Pancreas (tissue), 10 donors: ENCODE measurements around the gene KRTAP24-1. TPM values are rescaled to one million over a fixed set of nuclear protein-coding genes. Genes with fewer than 3 reads are reported as not detected.

Source experiments
- ATAC-seq, 4 donors: fragments of 200-7000 bp; cut with Tn5 transposase; one replicate each; pipeline versions ENCODE4 v1.8.0 to v1.9.1; 2020; ENCODE audit warnings: mild to moderate bottlenecking in 4 of 4, moderate library complexity in 4 of 4
- DNase-seq, 6 donors: peaks; one replicate each; pipeline ENCODE4 v3.0.0-alpha.2; 2020
- FAIRE-seq: peaks from 2 replicates; lab custom pipeline; 2012; peaks lifted over from hg19 to GRCh38; lab: Jason Lieb, UNC
- H3K27ac ChIP-seq, 4 donors: fragments of 200-600 bp; sonication (generic); 1 replicate in 3 of 4; 2 replicates in 1 of 4; pipeline versions ENCODE4 v1.5.0 to v1.8.0; 2020
- H3K27me3 ChIP-seq, 4 donors: fragments of 200-600 bp; one replicate each; pipeline ENCODE4 v1.8.0; 2021
- H3K36me3 ChIP-seq, 3 donors: fragments of 200-600 bp; sonication (generic) in 1 of 3; one replicate each; pipeline versions ENCODE4 v1.5.0 to v1.8.0; 2020 to 2021
- H3K4me1 ChIP-seq, 3 donors: fragments of 200-600 bp; one replicate each; pipeline ENCODE4 v1.8.0; 2021
- H3K4me3 ChIP-seq, 4 donors: fragments of 200-600 bp; sonication (generic) in 2 of 4; one replicate each; pipeline versions ENCODE4 v1.5.0 to v1.8.0; 2020 to 2021
- H3K9me3 ChIP-seq, 4 donors: fragments of 200-600 bp; one replicate each; pipeline ENCODE4 v1.8.0; 2021
- WGBS, 2 donors: extraction: QIAGEN DNeasy Blood & Tissue Kit; methylation state at CpG; one replicate each; pipeline ENCODE4 v1.1.7; 2013; 5-methylcytosine and 5-hydroxymethylcytosine counted together
- intact Hi-C, 3 donors: fragments of 100-400 bp; cut with DNase I; formaldehyde crosslinking; loops; one replicate each; pipeline versions ENCODE4 v1.11.1 to v1.14.2; 2022
- polyA plus RNA-seq, 2 donors: library from polyadenylated mRNA; stranded (reverse); fragments of 200-250 nt; gene quantifications; one replicate each; pipeline ENCODE4 v1.2.3, GENCODE V29; 2013
- total RNA-seq, 6 donors: library from RNA; stranded (reverse); fragmentation: NEBNext Ultra II Directional in 4 of 6; extraction: Animal tissue kit (Norgen Biotek cat#: 25700) in 4 of 6; gene quantifications; one replicate each; pipeline versions ENCODE4 v1.2.1 to v1.2.4, GENCODE V29; 2021 to 2023
- TF ChIP-seq, protein P1 (sequence below), 4 donors: fragments of 200-600 bp; sonication (generic) in 3 of 4; IDR thresholded peaks; one replicate each; pipeline versions ENCODE4 v1.5.0 to v1.8.0; 2021; ENCODE audit warnings: antibody characterized with exemption in 4 of 4
- donor health status: healthy with polysubstance abuse.
- donor health status: DM: no; HTN: no; CAD: no; lungs with moderate emphysema.
- donor health status: DM: no; HTN: no; CAD: no.
- donor health status: control.
- donor health status: control.
- donor health status: Bipolar disorder and iron deficiency.
- donor health status: DM: yes; HTN: yes; CAD: no.
- donor health status: DM: no; HTN: no; CAD: no.
- donor health status: DM: no; HTN: no; CAD: no.
- donor health status: DM: yes; HTN: yes; CAD: no.

The KRTAP24-1 gene, protein sequence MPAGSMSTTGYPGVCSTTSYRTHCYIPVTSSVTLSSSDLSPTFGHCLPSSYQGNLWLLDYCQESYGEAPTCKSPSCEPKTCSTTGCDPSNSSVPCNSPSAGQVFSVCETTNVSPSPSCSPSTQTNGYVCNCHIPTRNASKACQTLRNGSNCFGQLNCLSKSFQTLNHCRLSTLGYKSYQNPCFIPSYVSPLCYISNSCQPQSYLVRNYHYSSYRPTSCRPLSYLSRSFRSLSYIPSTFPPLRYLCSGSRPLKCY
- total RNA-seq (not detected), polyA plus RNA-seq (not detected)

DNA sequence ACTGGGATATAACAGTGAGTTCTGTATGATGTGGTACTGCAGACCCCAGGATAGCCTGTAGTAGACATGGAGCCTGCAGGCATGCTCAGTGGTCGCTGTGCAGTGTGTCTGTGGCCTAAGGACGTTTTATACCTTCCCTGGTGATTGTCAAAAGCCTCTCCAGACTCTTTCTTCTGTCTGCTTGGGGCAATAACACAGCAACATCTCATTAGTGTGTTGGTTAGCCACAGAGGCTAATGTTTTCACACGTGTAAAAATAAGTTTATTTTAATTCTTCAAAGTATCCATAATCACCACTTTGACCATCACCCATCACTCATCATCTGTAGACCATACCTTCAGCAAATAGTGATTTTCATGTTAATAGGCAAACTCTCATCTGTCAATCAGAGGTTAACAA lies at the start of gene KRTAP24-1:
TSS of gene KRTAP24-1 (minus strand) at position 101 of the 400 bp plus-strand sequence. CDS start at position 83, 18 bp downstream.
- Histone ChIP-seq H3K4me1 (no peaks in the 10 kb centered on the region), H3K36me3 (no peaks in the 10 kb centered on the region), H3K27me3 (no peaks in the 10 kb centered on the region), H3K9me3 (no peaks in the 10 kb centered on the region), H3K4me3 (no peak within 1 kb of the TSS), H3K27ac (no peak within 1 kb of the TSS)
- WGBS, 2 donors, result 59 to 65% methylated on average over 3 of the region's 3 CpGs
- no peak for ATAC-seq
- intact Hi-C loops, result no loop called here
- no peak for DNase-seq
- TF ChIP-seq, protein P1, sequence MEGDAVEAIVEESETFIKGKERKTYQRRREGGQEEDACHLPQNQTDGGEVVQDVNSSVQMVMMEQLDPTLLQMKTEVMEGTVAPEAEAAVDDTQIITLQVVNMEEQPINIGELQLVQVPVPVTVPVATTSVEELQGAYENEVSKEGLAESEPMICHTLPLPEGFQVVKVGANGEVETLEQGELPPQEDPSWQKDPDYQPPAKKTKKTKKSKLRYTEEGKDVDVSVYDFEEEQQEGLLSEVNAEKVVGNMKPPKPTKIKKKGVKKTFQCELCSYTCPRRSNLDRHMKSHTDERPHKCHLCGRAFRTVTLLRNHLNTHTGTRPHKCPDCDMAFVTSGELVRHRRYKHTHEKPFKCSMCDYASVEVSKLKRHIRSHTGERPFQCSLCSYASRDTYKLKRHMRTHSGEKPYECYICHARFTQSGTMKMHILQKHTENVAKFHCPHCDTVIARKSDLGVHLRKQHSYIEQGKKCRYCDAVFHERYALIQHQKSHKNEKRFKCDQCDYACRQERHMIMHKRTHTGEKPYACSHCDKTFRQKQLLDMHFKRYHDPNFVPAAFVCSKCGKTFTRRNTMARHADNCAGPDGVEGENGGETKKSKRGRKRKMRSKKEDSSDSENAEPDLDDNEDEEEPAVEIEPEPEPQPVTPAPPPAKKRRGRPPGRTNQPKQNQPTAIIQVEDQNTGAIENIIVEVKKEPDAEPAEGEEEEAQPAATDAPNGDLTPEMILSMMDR (IDR thresholded peaks at IDR 0.05), result no peak
- FAIRE-seq, result no peak

DNA sequence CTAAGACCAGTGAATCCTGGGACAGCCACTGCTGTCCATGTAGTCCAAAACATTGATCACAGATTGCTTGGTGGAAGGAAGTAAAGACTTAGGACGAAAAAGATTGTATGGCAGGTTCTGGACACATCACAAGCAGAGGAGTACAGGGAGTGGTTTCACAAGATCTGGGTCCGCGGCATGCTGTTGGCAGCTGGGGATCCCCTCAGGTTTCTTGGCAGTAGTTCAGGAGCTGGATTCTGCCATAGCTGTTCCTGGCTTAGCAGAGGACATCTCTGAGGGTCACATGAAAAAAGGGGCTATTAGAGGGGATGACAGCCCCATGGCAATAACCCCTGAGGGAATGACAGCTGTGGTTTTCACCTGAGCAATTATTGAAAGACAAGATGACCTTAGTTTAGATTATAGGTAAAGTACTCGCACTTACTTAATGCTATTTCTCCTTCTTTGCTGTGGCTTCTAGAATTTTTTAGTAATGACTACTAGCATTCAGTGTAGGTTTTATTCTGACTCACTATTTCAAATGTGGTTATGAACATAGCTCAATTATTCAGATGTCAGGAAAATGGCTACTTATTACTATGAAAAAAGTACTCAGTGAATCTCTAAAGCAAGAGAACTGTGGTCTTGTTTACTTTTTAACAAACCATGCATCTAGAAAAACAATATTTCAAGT lies 46.6 kb upstream of the KRTAP24-1 start:
- no peak for ATAC-seq
- no peaks in the 10 kb centered on the region for H3K4me1 ChIP-seq
- intact Hi-C loops, result no loop called here
- 75 to 81% methylated on average over 4 of the region's 4 CpGs for WGBS, 2 donors
- H3K9me3 ChIP-seq, result no peaks in the 10 kb centered on the region
- TF ChIP-seq, protein P1 (IDR thresholded peaks at IDR 0.05), result no peak
- H3K4me3 ChIP-seq, result no peak overlapping the region
- no peaks in the 10 kb centered on the region for H3K36me3 ChIP-seq
- H3K27ac ChIP-seq, result no peak overlapping the region
- DNase-seq, result no peak
- FAIRE-seq, result no peak
- H3K27me3 ChIP-seq, result no peaks in the 10 kb centered on the region

DNA sequence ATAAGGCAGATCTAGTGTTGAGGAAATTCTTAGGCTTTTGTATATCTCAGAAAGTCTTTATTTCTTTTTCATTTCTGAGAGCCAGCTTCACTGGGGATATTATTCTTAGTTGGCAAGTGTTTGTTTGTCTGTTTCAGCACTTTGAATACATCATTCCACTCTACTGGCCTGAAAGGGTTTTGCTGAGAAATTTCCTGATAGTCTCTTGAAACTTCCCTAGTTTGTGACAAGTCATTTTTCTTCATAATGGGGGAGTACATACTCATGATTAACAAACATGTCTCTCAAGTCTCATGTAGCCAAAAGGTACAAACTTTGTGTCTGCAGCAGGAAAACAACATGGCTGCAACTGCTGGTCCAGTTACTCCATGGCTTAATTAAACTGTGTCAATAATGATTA lies 43.6 kb upstream of the KRTAP24-1 start:
- H3K4me1 ChIP-seq, result no peaks in the 10 kb centered on the region
- H3K36me3 ChIP-seq, result no peaks in the 10 kb centered on the region
- H3K27me3 ChIP-seq, result no peaks in the 10 kb centered on the region
- TF ChIP-seq, protein P1 (IDR thresholded peaks at IDR 0.05), result no peak
- H3K9me3 ChIP-seq, result no peaks in the 10 kb centered on the region
- no peak overlapping the region for H3K27ac ChIP-seq
- no peak for FAIRE-seq
- no peak overlapping the region for H3K4me3 ChIP-seq
- ATAC-seq, result no peak
- no peak for DNase-seq
- intact Hi-C loops, result no loop called here

DNA sequence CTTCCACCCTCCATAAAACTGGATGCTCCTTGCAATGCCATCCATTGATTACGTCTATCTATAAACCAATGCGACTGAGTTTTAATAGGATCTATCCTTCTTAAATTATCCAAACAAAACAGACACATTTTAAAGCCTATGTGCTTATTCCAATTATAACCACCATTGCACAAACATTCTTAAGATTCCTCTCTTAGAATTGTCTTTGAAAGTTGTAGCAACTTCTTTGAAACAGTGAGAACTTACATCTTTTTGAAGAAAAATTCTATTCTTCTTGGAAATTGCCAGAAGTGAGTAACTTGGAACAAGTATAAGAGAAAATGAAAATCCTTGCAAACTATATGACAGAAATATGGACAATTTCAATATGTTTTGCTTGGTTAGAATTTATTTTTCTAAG lies 37.5 kb upstream of the KRTAP24-1 start, which contains the start of gene KRTAP26-1:
TSS of gene KRTAP26-1 (minus strand) at position 101 of the 400 bp plus-strand sequence. CDS start 280 bp downstream, outside the sequence.
- Histone ChIP-seq H3K9me3 (no peaks in the 10 kb centered on the region), H3K27me3 (no peaks in the 10 kb centered on the region), H3K27ac (no peak within 1 kb of the TSS), H3K4me3 (no peak within 1 kb of the TSS), H3K4me1 (no peaks in the 10 kb centered on the region), H3K36me3 (no peaks in the 10 kb centered on the region)
- DNase-seq, result no peak
- no peak for FAIRE-seq
- 90 to 93% methylated on average over 2 of the region's 2 CpGs for WGBS, 2 donors
- TF ChIP-seq, protein P1 (IDR thresholded peaks at IDR 0.05), result no peak
- intact Hi-C loops, result no loop called here
- ATAC-seq, result no peak

DNA sequence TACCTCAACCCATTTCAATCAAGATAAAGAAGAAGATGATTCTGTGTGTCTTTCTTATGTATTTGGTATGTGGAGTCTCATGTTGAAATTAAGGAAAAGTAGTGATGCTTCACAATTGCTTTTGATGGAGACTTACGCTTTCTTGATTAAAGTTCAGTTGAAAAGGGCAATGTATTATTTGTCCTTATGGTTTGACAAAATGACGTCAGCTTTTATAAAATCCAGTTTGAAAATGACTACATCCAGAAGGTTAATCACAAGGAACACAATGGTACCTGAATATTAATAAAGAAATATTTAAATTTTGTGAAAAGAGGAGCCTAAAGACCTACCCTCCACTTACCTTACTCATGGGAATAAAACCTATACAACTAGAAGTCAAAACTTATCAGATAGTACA lies 33.0 kb upstream of the KRTAP24-1 start:
- Histone ChIP-seq H3K36me3 (no peaks in the 10 kb centered on the region), H3K4me1 (no peaks in the 10 kb centered on the region), H3K4me3 (no peak overlapping the region), H3K9me3 (no peaks in the 10 kb centered on the region), H3K27ac (no peak overlapping the region), H3K27me3 (no peaks in the 10 kb centered on the region)
- DNase-seq (no peak), FAIRE-seq (no peak), ATAC-seq (no peak)
- WGBS, 2 donors, result 83 to 85% methylated on average over 2 of the region's 2 CpGs
- TF ChIP-seq, protein P1 (IDR thresholded peaks at IDR 0.05), result no peak
- intact Hi-C loops, result no loop called here
